Lung (tissue), 12 donors: ENCODE results near the gene PLK5. TPM values are rescaled to one million over a fixed set of nuclear protein-coding genes. Genes with fewer than 3 reads are reported as not detected.
A peak's percentile ranks its signal among the peaks of the same experiment; 100 is the strongest.

Source experiments
- ATAC-seq: fragments of 200-7000 bp; cut with Tn5 transposase; one replicate; pipeline ENCODE4 v1.9.1; 2020; ENCODE audit warnings: moderate number of reproducible peaks; ENCODE audit not compliant: insufficient read depth, low FRiP score
- DNase-seq, 3 donors: peaks; one replicate each; pipeline ENCODE4 v3.0.0-alpha.2; 2013 to 2017
- H3K27ac ChIP-seq, 2 donors: one replicate each; pipeline ENCODE4 v1.5.1; 2013; ENCODE audit warnings: mild to moderate bottlenecking in 2 of 2, moderate library complexity in 2 of 2, control low read depth in 1 of 2, inconsistent platforms in 1 of 2, low read depth in 1 of 2, low read length in 1 of 2
- H3K27me3 ChIP-seq, 3 donors: one replicate each; pipeline ENCODE4 v1.5.1; 2013; ENCODE audit warnings: low read length in 2 of 3; ENCODE audit not compliant: control insufficient read depth in 3 of 3, insufficient read depth in 3 of 3
- H3K36me3 ChIP-seq, 4 donors: one replicate each; pipeline ENCODE4 v1.5.1; 2013; ENCODE audit warnings: low read length in 4 of 4, mild to moderate bottlenecking in 1 of 4, moderate library complexity in 1 of 4; ENCODE audit not compliant: control insufficient read depth in 4 of 4, insufficient read depth in 4 of 4
- H3K4me1 ChIP-seq, 5 donors: one replicate each; pipeline ENCODE4 v1.5.1; 2013; ENCODE audit warnings: low read length in 5 of 5, mild to moderate bottlenecking in 2 of 5, moderate library complexity in 1 of 5; ENCODE audit not compliant: control insufficient read depth in 5 of 5, insufficient read depth in 5 of 5
- H3K4me3 ChIP-seq: one replicate; pipeline ENCODE4 v1.5.1; 2013; ENCODE audit warnings: mild to moderate bottlenecking, control low read depth, moderate library complexity
- H3K9ac ChIP-seq, 2 donors: one replicate each; pipeline ENCODE4 v1.5.1; 2013; ENCODE audit warnings: low read length in 2 of 2, control low read depth in 1 of 2; ENCODE audit not compliant: insufficient read depth in 1 of 2
- H3K9me3 ChIP-seq, 4 donors: one replicate each; pipeline ENCODE4 v1.5.1; 2013; ENCODE audit warnings: low read length in 3 of 4, mild to moderate bottlenecking in 1 of 4, moderate library complexity in 1 of 4; ENCODE audit not compliant: control insufficient read depth in 4 of 4, insufficient read depth in 3 of 4
- CTCF ChIP-seq: IDR thresholded peaks from 2 replicates; pipeline ENCODE4 v1.5.1; 2012; ENCODE audit warnings: mild to moderate bottlenecking; ENCODE audit errors: control extremely low read depth, extremely low read depth
- WGBS, 2 donors: extraction: QIAGEN DNeasy Blood & Tissue Kit; methylation state at CpG; one replicate each; pipeline ENCODE4 v1.1.7; 2013; 5-methylcytosine and 5-hydroxymethylcytosine counted together
- polyA plus RNA-seq, 2 donors: library from polyadenylated mRNA; stranded (reverse); fragments of 200-250 nt; gene quantifications; one replicate each; pipeline ENCODE4 v1.2.1, GENCODE V29; 2013
- total RNA-seq, 2 donors: library from RNA; depleted of rRNA in 1 of 2; stranded (reverse); fragments of >200 nt in 1 of 2; gene quantifications; one replicate each; pipeline ENCODE4 v1.2.1, GENCODE V29; 2014 to 2021
- donor health status: control.
- donor health status: control.
- donor health status: Bipolar disorder and iron deficiency.
- donor health status: healthy.
- donor health status: DM: yes; HTN: yes; CAD: no.

PLK5 gene
- total and polyA plus RNA-seq, 4 donors: 0.09 TPM; not detected in 3

GRCh38 chr19:1513499-1514294 lies 10.2 kb upstream of the PLK5 start:
- no peak overlapping the region for H3K9ac ChIP-seq
- ATAC-seq: peak; percentile 23
- peak; percentile 2 for TF ChIP-seq CTCF
- H3K27ac ChIP-seq: peak overlapping the region in 1 of 2 donors; percentile 96
- no peaks in the 10 kb centered on the region for H3K36me3 ChIP-seq
- H3K4me1 ChIP-seq: no peaks in the 10 kb centered on the region
- DNase-seq: peak in 2 of 3 donors; percentile 25 to 54
- peaks cover 0 to 3% (median 0%) of the 10 kb centered on the region in 4 donors for H3K9me3 ChIP-seq
- WGBS, 2 donors: 8 to 11% methylated on average over 38 to 52 of the region's 52 CpGs
- no peak overlapping the region for H3K4me3 ChIP-seq
- peaks cover 0 to 44% (median 21%) of the 10 kb centered on the region in 3 donors for H3K27me3 ChIP-seq

- H3K27me3 ChIP-seq: peaks cover 0 to 44% (median 21%) of the 10 kb centered on the region in 3 donors
- no peak for DNase-seq
- no peak overlapping the region for H3K9ac ChIP-seq
- H3K9me3 ChIP-seq: peaks cover 0 to 3% (median 0%) of the 10 kb centered on the region in 4 donors
- no peak overlapping the region for H3K27ac ChIP-seq
- no peak for ATAC-seq
- H3K4me3 ChIP-seq: no peak overlapping the region
- WGBS, 2 donors: 53 to 70% methylated on average over 10 of the region's 10 CpGs
- no peaks in the 10 kb centered on the region for H3K4me1 ChIP-seq
- TF ChIP-seq CTCF: no peak
- no peaks in the 10 kb centered on the region for H3K36me3 ChIP-seq
Observed at GRCh38 chr19:1514295-1514661, 9.6 kb upstream of the PLK5 start.

GRCh38 chr19:1514986-1515721 lies 8.7 kb upstream of the PLK5 start:
- no peak for DNase-seq
- Histone ChIP-seq H3K9ac (no peak overlapping the region), H3K4me3 (no peak overlapping the region), H3K27ac (no peak overlapping the region), H3K27me3 (peaks cover 0 to 41% (median 17%) of the 10 kb centered on the region in 3 donors), H3K4me1 (no peaks in the 10 kb centered on the region), H3K9me3 (peaks cover 0 to 3% (median 0%) of the 10 kb centered on the region in 4 donors), H3K36me3 (no peaks in the 10 kb centered on the region)
- no peak for ATAC-seq
- WGBS, 2 donors: 62 to 64% methylated on average over 14 of the region's 14 CpGs
- no peak for TF ChIP-seq CTCF
